ENCODE results near the gene APOL1.

APOL1 gene

GRCh38 chr22:36223504-36223903 is 29.4 kb upstream of the APOL1 start:
- H3K36me3 ChIP-seq (ENCODE audit: control insufficient read depth, insufficient read depth, low read length): no peaks in the 10 kb centered on the region

GRCh38 chr22:36224245-36224644 is 28.7 kb upstream of the APOL1 start:
- H3K36me3 ChIP-seq (ENCODE audit: control insufficient read depth, insufficient read depth, low read length): no peaks in the 10 kb centered on the region
- no peak overlapping the region for H3K4me3 ChIP-seq (ENCODE audit: low read depth, low read length)
- H3K4me1 ChIP-seq: no peaks in the 10 kb centered on the region
- no peaks in the 10 kb centered on the region for H3K79me2 ChIP-seq
- no peak overlapping the region for H3K4me2 ChIP-seq (ENCODE audit: low read length)
- TF ChIP-seq CTCF (IDR thresholded peaks at IDR 0.05): no peak
- H3K27me3 ChIP-seq (ENCODE audit: control insufficient read depth, insufficient read depth, low read length): no peaks in the 10 kb centered on the region
- H3K9ac ChIP-seq: no peak overlapping the region
- H2AFZ ChIP-seq: no peak overlapping the region
- no peaks in the 10 kb centered on the region for H3K9me3 ChIP-seq (ENCODE audit: control insufficient read depth, low read length)
- no peak overlapping the region for H3K27ac ChIP-seq

More at GRCh38 chr22:36223504-36223903, 29.4 kb upstream of the APOL1 start:
- Histone ChIP-seq H3K4me3 (ENCODE audit: low read depth, low read length) (no peak overlapping the region), H3K9me3 (ENCODE audit: control insufficient read depth, low read length) (no peaks in the 10 kb centered on the region), H3K4me2 (ENCODE audit: low read length) (no peak overlapping the region), H3K9ac (no peak overlapping the region), H3K27ac (no peak overlapping the region), H3K27me3 (ENCODE audit: control insufficient read depth, insufficient read depth, low read length) (no peaks in the 10 kb centered on the region), H2AFZ (no peak overlapping the region), H3K79me2 (no peaks in the 10 kb centered on the region), H3K4me1 (no peaks in the 10 kb centered on the region)
- no peak for TF ChIP-seq CTCF (IDR thresholded peaks at IDR 0.05)

GRCh38 chr22:36225333-36225922 is 27.5 kb upstream of the APOL1 start:
- H3K27me3 ChIP-seq (ENCODE audit: control insufficient read depth, insufficient read depth, low read length): no peaks in the 10 kb centered on the region
- no peak overlapping the region for H3K27ac ChIP-seq
- H3K9me3 ChIP-seq (ENCODE audit: control insufficient read depth, low read length): no peaks in the 10 kb centered on the region
- H3K4me1 ChIP-seq: no peaks in the 10 kb centered on the region
- no peak overlapping the region for H3K4me3 ChIP-seq (ENCODE audit: low read depth, low read length)
- no peaks in the 10 kb centered on the region for H3K36me3 ChIP-seq (ENCODE audit: control insufficient read depth, insufficient read depth, low read length)
- H3K9ac ChIP-seq: no peak overlapping the region
- no peak overlapping the region for H2AFZ ChIP-seq
- H3K4me2 ChIP-seq (ENCODE audit: low read length): no peak overlapping the region
- H3K79me2 ChIP-seq: no peaks in the 10 kb centered on the region
- TF ChIP-seq CTCF (IDR thresholded peaks at IDR 0.05): no peak

GRCh38 chr22:36226189-36226588 is 26.7 kb upstream of the APOL1 start:
- Histone ChIP-seq H3K4me2 (ENCODE audit: low read length) (no peak overlapping the region), H3K4me1 (no peaks in the 10 kb centered on the region), H3K36me3 (ENCODE audit: control insufficient read depth, insufficient read depth, low read length) (no peaks in the 10 kb centered on the region), H3K9me3 (ENCODE audit: control insufficient read depth, low read length) (no peaks in the 10 kb centered on the region), H3K27me3 (ENCODE audit: control insufficient read depth, insufficient read depth, low read length) (no peaks in the 10 kb centered on the region), H3K79me2 (no peaks in the 10 kb centered on the region), H3K27ac (no peak overlapping the region), H3K4me3 (ENCODE audit: low read depth, low read length) (no peak overlapping the region), H2AFZ (no peak overlapping the region), H3K9ac (no peak overlapping the region)
- TF ChIP-seq CTCF (IDR thresholded peaks at IDR 0.05): no peak

GRCh38 chr22:36227396-36227795 is 25.5 kb upstream of the APOL1 start:
- Histone ChIP-seq H3K79me2 (no peaks in the 10 kb centered on the region), H3K9ac (no peak overlapping the region), H3K4me1 (no peaks in the 10 kb centered on the region), H3K27me3 (ENCODE audit: control insufficient read depth, insufficient read depth, low read length) (no peaks in the 10 kb centered on the region), H3K4me3 (ENCODE audit: low read depth, low read length) (no peak overlapping the region), H3K9me3 (ENCODE audit: control insufficient read depth, low read length) (no peaks in the 10 kb centered on the region), H3K27ac (no peak overlapping the region), H3K4me2 (ENCODE audit: low read length) (no peak overlapping the region), H3K36me3 (ENCODE audit: control insufficient read depth, insufficient read depth, low read length) (no peaks in the 10 kb centered on the region), H2AFZ (no peak overlapping the region)
- TF ChIP-seq CTCF (IDR thresholded peaks at IDR 0.05): no peak

Measured in parathyroid adenoma (tissue), 2 donors.